HG02642 (cell line): ENCODE measurements around the gene CTNNA2.
"Not testable (repeated sequence)": the region's sequence is repeated elsewhere in the genome, so short reads cannot be mapped to it uniquely, and the experiment has no call there.

ENCODE experiments used
- ATAC-seq: cut with Tn5 transposase; IDR thresholded peaks from one replicate; pipeline ENCODE4 v1.9.1; 2021; ENCODE audit warnings: mild to moderate bottlenecking; ENCODE audit not compliant: unreplicated experiment, poor library complexity

Gene CTNNA2

GRCh38 chr2:80012061-80012460, 499.2 kb downstream of the CTNNA2 start:
- ATAC-seq: no peak

GRCh38 chr2:80014637-80015036, 501.8 kb downstream of the CTNNA2 start:
- ATAC-seq: no peak

DNA sequence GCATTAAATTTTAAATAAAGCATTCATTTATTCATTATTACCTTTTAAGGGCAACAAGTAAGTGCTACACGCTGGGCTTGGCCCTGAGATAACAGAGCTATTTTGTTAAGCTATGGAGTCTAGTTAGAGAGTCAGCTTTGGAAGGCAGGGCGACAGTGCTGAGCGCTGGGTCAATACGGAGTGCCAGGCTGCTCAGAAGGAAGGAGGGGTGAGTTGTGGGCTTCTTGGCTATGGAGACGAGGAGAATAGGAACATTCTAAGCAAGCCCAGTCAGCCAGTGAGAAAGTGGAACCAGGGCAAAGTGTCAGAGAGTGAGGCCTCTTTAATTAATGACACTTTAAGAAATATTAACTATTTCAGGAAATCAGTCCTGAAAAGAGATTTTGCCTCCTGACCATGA, 503.3 kb downstream of the CTNNA2 start:
- ATAC-seq: no peak

GRCh38 chr2:80019571-80020460, 507.0 kb downstream of the CTNNA2 start:
- ATAC-seq: no peak

- no peak for ATAC-seq
These were observed 509.2 kb downstream of the CTNNA2 start for GRCh38 chr2:80022018-80022417.

DNA sequence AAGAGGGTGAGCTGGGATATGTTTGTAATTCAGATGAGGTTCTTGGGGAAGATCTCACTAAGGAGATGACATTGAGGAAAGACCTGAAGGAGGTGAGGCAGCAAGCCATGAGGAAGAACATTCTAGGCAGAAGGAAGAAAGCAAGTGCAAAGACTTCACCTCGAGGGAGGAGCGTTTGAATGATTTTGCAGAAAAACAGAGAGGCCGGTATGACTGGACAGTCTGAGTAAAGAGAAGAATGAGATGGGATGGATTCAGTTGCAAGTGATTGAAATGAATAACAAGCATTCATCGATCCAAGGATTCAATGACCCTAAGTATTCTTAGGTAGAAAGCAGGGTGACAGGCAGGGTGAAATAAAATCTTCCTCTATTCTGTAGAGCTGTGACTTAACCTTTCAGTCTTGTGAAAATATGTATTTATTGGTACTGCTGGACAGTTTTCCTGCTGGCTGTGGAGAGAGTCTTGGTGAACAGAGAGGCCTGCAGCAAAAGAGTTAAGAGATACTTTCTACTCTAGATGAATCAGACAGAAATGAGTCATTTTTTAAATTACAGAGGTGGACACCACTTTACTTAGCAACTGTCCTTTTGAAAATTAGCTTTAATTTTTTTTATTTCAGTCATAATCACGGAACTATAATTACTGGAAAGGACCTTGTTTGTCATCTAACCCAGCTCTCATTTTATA, 513.3 kb downstream of the CTNNA2 start:
- ATAC-seq: no peak

DNA sequence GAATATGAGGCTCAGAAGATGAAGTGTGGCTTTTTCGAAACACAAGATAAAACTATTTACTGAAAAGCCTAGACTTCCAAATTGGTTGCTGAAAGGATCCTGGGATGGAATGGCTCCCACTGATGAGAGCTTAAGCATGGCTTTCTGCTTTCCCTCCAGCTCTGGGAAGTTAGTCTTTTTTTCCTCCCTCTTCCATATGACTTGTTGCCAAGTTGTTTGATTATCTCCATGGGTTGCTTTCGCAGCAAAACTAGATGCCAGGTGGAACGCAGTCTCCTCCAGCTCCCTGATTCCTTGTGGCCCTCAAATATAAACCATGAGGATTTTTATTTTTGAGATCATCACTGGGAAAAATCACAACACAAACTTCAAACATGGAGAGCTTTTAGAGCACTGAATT, 515.2 kb downstream of the CTNNA2 start:
- ATAC-seq: no peak

DNA sequence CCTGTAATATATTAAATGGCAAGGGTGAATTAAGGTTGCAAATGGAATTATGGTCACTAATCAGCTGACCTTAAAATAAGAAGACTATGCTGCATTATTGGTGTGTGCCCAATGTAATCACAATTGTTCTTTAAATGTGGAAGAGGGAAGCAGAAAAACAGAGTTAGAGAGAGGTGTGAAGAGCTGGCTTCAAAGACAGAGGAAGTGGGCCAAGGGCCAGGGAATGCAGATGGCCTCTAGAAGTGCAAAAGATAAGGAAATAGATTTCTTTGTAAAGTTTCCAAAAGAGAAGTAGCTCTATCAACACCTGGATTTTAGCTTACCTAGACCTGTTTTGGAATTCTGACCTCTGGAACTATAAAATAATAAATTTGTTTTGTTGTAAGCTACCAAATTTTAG, 515.7 kb downstream of the CTNNA2 start:
- no peak for ATAC-seq

- ATAC-seq: no peak
These were observed 517.3 kb downstream of the CTNNA2 start for GRCh38 chr2:80030135-80030534.

GRCh38 chr2:80032684-80033083, 519.8 kb downstream of the CTNNA2 start:
- ATAC-seq: not testable (repeated sequence)

- no peak for ATAC-seq
These were observed 523.0 kb downstream of the CTNNA2 start for GRCh38 chr2:80035749-80036285.

- ATAC-seq: no peak
These were observed 524.5 kb downstream of the CTNNA2 start for GRCh38 chr2:80037310-80037709.

DNA sequence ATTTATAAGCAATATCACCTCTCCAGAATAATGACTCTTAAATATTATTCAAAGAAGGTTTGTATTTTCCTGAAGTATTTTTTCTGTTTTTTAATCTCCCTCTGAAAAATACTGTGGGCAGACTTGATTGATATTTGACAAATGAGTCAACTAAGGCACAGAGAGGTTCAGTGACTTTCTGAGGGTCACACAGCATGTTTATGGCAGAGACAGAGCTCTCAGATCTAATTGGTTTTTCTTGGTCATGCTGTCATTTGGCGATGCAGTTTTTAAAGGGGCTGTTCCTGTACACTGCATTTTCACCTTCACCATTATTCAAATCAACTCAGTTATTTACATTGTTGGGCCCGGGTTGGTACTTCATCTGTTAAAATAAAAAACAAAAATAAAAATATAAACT, 527.4 kb downstream of the CTNNA2 start:
- ATAC-seq: no peak

DNA sequence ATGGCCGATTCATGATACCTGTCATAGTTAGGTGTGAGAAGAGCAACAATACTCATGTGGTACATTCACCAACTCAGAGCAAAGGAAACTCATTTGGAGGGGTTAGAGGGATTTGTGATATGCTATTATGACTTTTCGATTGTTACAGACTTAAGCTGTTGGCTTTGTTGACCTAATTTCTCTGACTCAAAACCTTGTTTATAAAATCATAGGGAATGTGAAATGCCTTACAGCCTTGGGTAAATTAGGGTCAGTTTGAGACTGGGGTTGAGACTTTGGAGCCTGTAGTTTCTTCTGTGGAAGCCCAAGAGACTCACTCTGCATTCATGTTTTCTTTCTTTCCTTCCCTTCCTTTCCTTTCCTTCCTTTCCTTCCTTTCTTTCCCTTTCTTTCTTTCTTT, 529.8 kb downstream of the CTNNA2 start:
- no peak for ATAC-seq

DNA sequence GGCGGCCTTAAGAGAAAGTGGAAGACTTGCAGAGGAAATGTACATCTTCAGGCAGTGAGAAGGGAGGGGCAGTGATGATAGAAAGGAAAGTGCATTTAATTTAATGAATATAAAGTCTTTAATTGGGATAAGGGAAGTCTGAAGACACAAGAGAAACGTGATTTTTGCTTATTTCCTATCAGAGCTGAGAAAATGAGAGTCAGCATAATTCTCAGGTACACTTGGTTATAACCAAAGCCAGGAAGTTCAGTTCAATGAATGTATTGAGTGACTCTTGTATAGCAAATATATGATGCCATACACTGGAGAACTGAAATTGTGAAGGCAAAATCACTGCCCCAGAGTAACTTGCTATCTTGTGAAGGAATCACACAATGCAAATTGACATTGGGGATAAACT, 535.4 kb downstream of the CTNNA2 start:
- ATAC-seq: no peak

DNA sequence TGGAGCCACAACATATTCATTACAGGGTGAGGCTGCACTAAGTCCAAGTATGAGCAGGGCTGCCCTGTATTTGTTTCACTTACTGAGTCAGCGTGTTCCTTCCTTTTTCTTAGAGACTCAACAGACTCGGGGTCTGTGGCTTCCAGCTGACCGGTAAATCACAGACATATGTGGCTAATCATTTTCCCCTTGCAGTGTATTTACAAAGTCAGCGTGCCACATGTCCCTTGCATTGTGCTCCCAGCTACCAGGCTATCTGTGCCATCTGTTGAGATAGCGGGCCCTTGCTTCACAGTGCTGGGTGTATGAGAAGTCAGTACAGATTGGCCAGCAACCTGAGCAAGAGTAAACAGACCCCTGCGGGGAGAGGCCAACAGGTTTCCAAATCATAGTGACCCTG, 537.4 kb downstream of the CTNNA2 start:
- ATAC-seq: no peak

GRCh38 chr2:80053522-80054345, 540.9 kb downstream of the CTNNA2 start:
- no peak for ATAC-seq

DNA sequence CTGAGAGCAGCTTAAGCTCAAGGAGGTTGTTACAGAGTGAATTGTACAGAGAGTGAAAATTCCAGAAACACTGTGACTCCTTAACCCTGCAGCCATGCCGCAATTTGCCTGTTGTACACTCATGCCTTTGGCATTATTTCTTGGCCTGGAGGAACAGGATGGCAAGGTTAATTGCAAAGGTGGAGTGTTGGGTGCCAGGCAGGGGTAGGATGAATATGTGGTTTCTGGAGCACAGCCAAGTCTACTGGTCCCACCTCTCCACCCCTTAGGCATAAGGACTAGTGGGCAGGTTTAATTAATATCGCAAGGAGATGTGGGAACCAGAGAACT, 541.5 kb downstream of the CTNNA2 start:
- no peak for ATAC-seq

DNA sequence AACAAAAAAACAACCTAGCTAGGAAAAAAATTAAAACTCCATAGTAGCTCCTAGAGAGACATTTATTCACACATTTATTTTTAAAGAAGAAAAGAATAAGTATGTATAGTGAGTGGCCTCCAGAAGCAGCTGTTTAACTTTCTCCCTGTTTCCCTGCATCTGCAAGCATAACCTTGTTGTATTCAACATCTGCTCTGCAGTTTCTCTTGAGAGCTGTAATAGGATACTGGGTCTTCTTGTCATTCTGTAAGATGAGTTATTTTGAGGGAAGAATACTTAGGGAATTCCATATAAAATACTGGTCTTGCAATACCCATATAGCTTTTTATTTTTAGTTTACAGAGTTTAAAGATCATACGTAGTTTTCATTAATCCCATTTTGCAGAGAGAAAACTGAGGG, 545.1 kb downstream of the CTNNA2 start:
- ATAC-seq: no peak

GRCh38 chr2:80058562-80058961, 545.7 kb downstream of the CTNNA2 start:
- ATAC-seq: no peak

GRCh38 chr2:80059447-80059846, 546.6 kb downstream of the CTNNA2 start:
- no peak for ATAC-seq
